HTERT RPE-1 (cell line): ENCODE results near the gene SLC1A7.

Experiments used
- in situ Hi-C: fragments of 300-500 bp; cut with MboI; formaldehyde crosslinking; loops from 4 replicates; pipeline ENCODE4 v1.14.3; 2020; ENCODE audit warnings: low sequenced_read_pairs

SLC1A7 gene

GRCh38 chr1:53065391-53065790 lies 77.0 kb downstream of the SLC1A7 start:
- in situ Hi-C loops, result no loop called here

- in situ Hi-C loops, result no loop called here
Measured at GRCh38 chr1:53063744-53064515, 78.5 kb downstream of the SLC1A7 start.

GRCh38 chr1:53062708-53063591 lies 79.5 kb downstream of the SLC1A7 start:
- in situ Hi-C loops, result no loop called here

- in situ Hi-C loops, result no loop called here
Measured at GRCh38 chr1:53061859-53062707, 80.4 kb downstream of the SLC1A7 start, which contains the start of gene PODN. TSS of gene PODN (plus strand) at chr1:53062213. CDS start at chr1:53069856, 7,643 bp downstream.

GRCh38 chr1:53061123-53061858 lies 81.1 kb downstream of the SLC1A7 start:
- in situ Hi-C loops, result no loop called here

- in situ Hi-C loops, result no loop called here
Measured at GRCh38 chr1:53060579-53060978, 81.9 kb downstream of the SLC1A7 start.

- in situ Hi-C loops, result no loop called here
Measured at GRCh38 chr1:53057127-53057526, 85.3 kb downstream of the SLC1A7 start.

- in situ Hi-C loops, result no loop called here
Measured at GRCh38 chr1:53051676-53052075, 90.8 kb downstream of the SLC1A7 start.

- in situ Hi-C loops, result no loop called here
Measured at GRCh38 chr1:53050310-53050709, 92.1 kb downstream of the SLC1A7 start.

GRCh38 chr1:53049574-53049967 lies 92.9 kb downstream of the SLC1A7 start:
- in situ Hi-C loops, result no loop called here

GRCh38 chr1:53048960-53049573 lies 93.4 kb downstream of the SLC1A7 start:
- in situ Hi-C loops, result no loop called here

GRCh38 chr1:53047737-53048736 lies 94.4 kb downstream of the SLC1A7 start:
- in situ Hi-C loops, result no loop called here

GRCh38 chr1:53046930-53047329 lies 95.5 kb downstream of the SLC1A7 start:
- in situ Hi-C loops, result no loop called here

- in situ Hi-C loops, result no loop called here
Measured at GRCh38 chr1:53044926-53045325, 97.5 kb downstream of the SLC1A7 start.

GRCh38 chr1:53043271-53043670 lies 99.2 kb downstream of the SLC1A7 start:
- in situ Hi-C loops, result no loop called here

GRCh38 chr1:53038566-53038965 lies 103.9 kb downstream of the SLC1A7 start:
- in situ Hi-C loops, result no loop called here
